ENCODE measurements around the gene PACSIN1.
A peak's percentile ranks its signal among the peaks of the same experiment; 100 is the strongest.
"Not testable (repeated sequence)": the region's sequence is repeated elsewhere in the genome, so short reads cannot be mapped to it uniquely, and the experiment has no call there.

PACSIN1 gene

GRCh38 chr6:34459899-34460593, 5.8 kb upstream of the PACSIN1 start:
- DNase-seq: peak; percentile 42

DNA sequence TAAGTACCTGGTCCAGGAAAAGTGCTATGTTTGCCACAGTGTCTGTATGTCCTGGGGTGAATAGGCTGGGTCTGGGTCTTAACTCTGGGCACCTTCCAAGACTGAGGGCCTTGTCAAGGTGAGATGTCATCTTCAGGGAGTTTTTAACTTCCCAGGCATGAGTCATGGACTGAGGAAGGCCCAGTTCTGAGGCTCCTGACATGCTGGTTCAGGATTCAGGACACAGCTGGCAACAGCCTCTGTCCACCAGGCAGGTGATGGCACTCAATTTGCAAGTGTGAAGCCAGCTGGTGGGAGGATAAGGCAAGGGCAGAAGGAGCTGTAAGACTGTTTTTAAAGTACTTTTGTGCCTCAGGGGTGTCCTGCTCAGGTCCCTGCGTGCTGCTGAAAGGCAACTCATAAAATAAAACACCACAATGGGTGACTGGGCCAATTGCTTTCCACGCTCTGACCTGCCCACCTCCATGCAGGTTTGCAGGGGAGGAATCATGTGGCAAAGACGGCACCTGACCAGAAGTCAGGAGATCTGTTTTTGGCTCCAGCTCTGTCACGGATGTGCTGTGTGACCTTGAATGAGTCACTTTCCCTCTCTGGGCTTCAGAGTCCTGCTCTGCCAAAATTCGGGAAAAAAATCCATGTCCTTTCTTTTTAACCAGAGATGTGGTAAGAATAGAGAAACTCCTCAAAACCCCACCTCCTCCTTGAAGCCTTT, 4.9 kb upstream of the PACSIN1 start:
- no peak for DNase-seq

- DNase-seq: no peak
These were observed 3.9 kb upstream of the PACSIN1 start for GRCh38 chr6:34462010-34462409.

GRCh38 chr6:34462551-34462971, 3.3 kb upstream of the PACSIN1 start:
- no peak for DNase-seq

DNA sequence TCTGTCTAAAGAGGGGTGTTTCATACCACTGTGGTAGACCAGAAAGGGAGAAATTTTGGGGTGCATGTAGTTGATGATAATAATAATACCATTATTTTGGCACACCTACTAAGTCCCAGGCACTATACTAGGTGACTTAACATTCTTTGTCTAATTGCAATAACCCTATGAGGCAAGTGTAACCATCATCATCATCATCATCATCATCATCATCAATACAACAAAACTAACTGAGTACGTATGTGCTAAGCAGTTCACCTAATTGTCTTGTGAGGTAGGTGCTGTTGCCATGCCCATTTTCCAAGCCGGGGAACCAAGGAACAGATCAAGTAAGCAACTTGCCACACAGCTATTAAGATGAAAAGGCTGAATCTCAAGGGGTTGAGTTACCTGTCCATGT, 2.6 kb upstream of the PACSIN1 start:
- no peak for DNase-seq

- no peak for DNase-seq
These were observed 2.0 kb upstream of the PACSIN1 start for GRCh38 chr6:34463849-34464248.

- DNase-seq: no peak
These were observed 638 bp downstream of the PACSIN1 start for GRCh38 chr6:34466242-34467185.

- no peak for DNase-seq
These were observed 2.6 kb downstream of the PACSIN1 start for GRCh38 chr6:34468378-34468892.

- no peak for DNase-seq
These were observed 3.6 kb downstream of the PACSIN1 start for GRCh38 chr6:34469499-34469898.

GRCh38 chr6:34472425-34472824, 6.5 kb downstream of the PACSIN1 start:
- no peak for DNase-seq

DNA sequence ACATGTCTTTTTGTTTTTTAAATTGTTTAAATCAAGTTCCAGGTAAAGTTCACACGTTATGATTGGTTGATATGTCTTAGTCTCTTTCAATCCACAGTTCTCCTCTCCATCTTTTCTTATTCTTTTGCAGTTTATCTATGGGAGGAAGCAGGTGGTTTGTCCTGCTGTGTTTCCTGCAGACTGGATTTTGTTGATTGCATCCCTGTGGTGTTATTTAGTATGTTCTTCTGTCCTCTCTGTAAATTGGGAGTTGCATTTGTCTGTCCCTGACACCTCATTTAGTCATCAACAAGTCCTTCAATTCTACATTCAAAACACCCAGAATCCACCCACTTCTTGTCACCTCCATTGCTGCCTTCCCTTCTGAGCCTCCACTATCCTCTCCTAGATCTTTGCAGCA, 8.1 kb downstream of the PACSIN1 start:
- DNase-seq: no peak

GRCh38 chr6:34474754-34475153, 8.9 kb downstream of the PACSIN1 start:
- no peak for DNase-seq

GRCh38 chr6:34475238-34475682, 9.4 kb downstream of the PACSIN1 start:
- no peak for DNase-seq

GRCh38 chr6:34475767-34476328, 10.0 kb downstream of the PACSIN1 start:
- DNase-seq: no peak

DNA sequence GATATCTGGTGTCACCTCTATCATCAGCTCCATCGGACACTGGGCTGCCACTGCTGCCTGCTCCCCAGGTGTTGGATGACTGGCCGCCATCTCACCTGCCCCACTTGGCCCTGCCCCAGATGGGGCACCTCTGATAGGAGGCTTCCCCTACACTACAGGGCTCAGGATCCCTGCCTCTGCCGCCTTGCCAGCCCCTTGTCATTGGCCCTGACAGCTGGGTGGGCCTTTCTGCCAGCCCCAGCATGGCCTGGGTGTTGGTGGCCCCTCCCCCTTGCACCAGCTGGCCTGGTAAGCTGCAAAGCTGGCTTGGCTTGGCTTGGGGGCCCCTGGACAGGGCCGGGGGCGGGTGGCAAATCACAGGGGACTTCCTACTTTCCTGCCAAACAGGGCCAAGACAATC, 10.6 kb downstream of the PACSIN1 start:
- DNase-seq: no peak

- DNase-seq: no peak
These were observed 11.0 kb downstream of the PACSIN1 start for GRCh38 chr6:34476921-34477320.

- no peak for DNase-seq
These were observed 12.9 kb downstream of the PACSIN1 start for GRCh38 chr6:34478796-34479195.

- DNase-seq: not testable (repeated sequence)
These were observed 17.9 kb downstream of the PACSIN1 start for GRCh38 chr6:34483781-34484180.

GRCh38 chr6:34484391-34484790, 18.5 kb downstream of the PACSIN1 start:
- DNase-seq: no peak

DNA sequence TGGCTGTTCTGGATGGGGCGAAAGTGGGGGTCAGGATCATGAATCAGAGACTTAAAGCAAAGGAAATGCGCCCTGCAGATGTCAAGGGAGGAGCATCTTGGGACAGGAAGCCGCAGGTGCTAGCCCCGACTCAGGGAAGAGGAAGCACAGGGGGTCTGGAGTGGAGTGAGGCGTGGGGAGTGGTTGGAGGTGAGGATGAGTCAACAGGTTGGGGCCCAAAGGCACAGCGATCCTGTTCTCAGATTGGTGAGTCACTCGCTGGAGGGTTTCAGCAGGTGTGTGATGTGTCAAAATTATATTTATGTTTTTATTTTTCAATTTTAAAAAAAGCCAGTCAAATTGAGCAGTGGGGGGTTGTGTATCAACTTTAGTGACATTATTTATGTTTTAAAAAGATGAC, 19.0 kb downstream of the PACSIN1 start:
- DNase-seq: peak; percentile 76

DNA sequence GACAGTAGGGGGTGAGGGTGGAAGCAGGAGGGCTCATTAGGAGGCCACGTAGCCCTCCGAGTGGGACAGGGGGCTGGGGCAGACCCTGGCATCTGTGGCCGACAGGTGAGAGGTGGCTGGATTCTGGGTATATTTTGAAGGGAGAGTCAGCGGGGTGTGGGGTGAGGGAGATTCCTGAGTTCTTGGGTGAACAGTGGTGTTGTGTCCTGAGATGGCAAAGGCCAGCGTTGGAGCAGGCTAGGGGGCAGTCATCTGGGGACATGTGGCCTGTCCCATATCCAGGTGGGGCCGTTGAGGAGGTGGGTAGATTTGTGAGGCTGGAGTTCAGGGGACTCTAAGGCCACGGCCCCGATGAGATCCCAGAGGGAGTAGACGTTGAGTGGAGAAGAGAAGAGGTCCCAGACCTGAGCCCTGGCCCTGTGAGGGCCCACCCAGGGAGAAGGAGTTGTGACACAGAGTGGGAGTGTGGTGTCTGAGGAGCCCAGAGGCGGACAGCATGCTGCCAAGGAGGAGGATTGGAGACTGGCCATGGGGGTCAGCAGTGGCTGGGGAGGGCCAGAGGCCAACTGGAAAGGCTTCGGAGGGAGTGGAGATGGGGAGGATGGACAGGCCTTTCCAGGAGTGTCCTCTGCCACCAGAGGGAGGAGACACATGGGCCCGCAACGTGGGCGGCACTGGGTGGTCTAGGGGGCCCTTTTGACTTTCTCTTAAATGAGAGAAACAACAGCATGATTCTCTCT, 19.6 kb downstream of the PACSIN1 start:
- DNase-seq: no peak

GRCh38 chr6:34486106-34486740, 20.3 kb downstream of the PACSIN1 start:
- DNase-seq: no peak

Data from activated naive CD4-positive, alpha-beta T cell treated with anti-CD3 and anti-CD28 coated beads, Interleukin-2, amount 50 U/mL, for 16 hours (primary cell).